Kidney epithelial cell (primary cell): Measurements from ENCODE around the gene EPHB1. TPM values are rescaled to one million over a fixed set of nuclear protein-coding genes. Genes with fewer than 3 reads are reported as not detected.
"Not testable (repeated sequence)": the region's sequence is repeated elsewhere in the genome, so short reads cannot be mapped to it uniquely, and the experiment has no call there.

Experiments used
- DNase-seq: peaks from one replicate; pipeline ENCODE4 v3.0.0-alpha.2; 2010; ENCODE audit warnings: low read depth
- H3K27me3 ChIP-seq: 2 replicates; pipeline ENCODE4 v1.6.0; 2011; ENCODE audit warnings: low read length; ENCODE audit not compliant: control insufficient read depth, insufficient read depth
- H3K36me3 ChIP-seq: 2 replicates; pipeline ENCODE4 v1.5.1; 2011; ENCODE audit warnings: low read length; ENCODE audit not compliant: control insufficient read depth, insufficient read depth
- H3K4me3 ChIP-seq: 2 replicates; pipeline ENCODE4 v1.5.1; 2011; ENCODE audit warnings: low read depth, mild to moderate bottlenecking, control low read depth, low read length
- total RNA-seq: library from RNA; depleted of rRNA; stranded (reverse); fragments of >200 nt; gene quantifications from 2 replicates; pipeline ENCODE4 v1.2.3, GENCODE V29; 2015
- TF ChIP-seq, protein P1 (sequence below): IDR thresholded peaks from 2 replicates; pipeline ENCODE4 v1.5.1; 2011; ENCODE audit warnings: mild to moderate bottlenecking, moderate library complexity, low read length, control low read depth, inconsistent platforms; ENCODE audit not compliant: insufficient read depth, poor library complexity, severe bottlenecking

EPHB1 gene
- total RNA-seq, 1 donor from 2014 or later, result 10.8 TPM

DNA sequence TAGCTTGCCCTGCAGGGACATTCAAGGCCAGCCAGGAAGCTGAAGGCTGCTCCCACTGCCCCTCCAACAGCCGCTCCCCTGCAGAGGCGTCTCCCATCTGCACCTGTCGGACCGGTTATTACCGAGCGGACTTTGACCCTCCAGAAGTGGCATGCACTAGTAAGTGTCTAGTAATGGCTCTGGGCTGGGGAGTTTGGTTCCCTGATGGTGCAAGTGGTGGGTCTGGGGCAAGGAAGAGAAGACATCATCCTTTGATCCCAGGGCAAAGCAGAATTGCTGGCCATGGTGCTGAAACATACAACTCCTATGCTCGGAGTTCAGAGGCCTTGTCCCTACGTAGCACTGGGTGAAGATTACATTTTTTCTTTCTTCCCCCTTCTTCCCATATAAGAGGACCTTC is 311.4 kb downstream of the EPHB1 start:
- no peaks in the 10 kb centered on the region for H3K36me3 ChIP-seq
- no peak for DNase-seq
- TF ChIP-seq, protein P1, sequence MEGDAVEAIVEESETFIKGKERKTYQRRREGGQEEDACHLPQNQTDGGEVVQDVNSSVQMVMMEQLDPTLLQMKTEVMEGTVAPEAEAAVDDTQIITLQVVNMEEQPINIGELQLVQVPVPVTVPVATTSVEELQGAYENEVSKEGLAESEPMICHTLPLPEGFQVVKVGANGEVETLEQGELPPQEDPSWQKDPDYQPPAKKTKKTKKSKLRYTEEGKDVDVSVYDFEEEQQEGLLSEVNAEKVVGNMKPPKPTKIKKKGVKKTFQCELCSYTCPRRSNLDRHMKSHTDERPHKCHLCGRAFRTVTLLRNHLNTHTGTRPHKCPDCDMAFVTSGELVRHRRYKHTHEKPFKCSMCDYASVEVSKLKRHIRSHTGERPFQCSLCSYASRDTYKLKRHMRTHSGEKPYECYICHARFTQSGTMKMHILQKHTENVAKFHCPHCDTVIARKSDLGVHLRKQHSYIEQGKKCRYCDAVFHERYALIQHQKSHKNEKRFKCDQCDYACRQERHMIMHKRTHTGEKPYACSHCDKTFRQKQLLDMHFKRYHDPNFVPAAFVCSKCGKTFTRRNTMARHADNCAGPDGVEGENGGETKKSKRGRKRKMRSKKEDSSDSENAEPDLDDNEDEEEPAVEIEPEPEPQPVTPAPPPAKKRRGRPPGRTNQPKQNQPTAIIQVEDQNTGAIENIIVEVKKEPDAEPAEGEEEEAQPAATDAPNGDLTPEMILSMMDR, result no peak
- no peak overlapping the region for H3K4me3 ChIP-seq
- H3K27me3 ChIP-seq, result no peaks in the 10 kb centered on the region

DNA sequence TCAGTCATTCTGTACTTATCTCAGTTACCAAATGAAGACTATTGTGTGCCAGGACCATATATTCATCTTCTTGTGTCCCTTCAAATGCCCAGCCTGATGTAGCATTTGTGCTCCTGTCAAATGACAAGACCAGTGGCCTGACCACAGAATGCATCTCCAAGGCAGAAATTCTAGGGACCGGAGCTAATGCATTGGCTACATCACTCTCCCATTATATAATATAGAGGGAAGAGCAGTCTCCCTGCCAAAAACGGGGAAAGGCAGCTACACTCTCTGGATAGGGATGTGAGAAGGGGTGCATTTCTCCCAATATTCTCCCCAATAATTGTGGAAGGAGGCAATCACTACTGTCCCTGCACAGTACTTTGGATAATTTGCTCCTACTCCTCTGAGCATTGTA is 312.0 kb downstream of the EPHB1 start:
- TF ChIP-seq, protein P1, result no peak
- H3K27me3 ChIP-seq, result no peaks in the 10 kb centered on the region
- no peaks in the 10 kb centered on the region for H3K36me3 ChIP-seq

DNA sequence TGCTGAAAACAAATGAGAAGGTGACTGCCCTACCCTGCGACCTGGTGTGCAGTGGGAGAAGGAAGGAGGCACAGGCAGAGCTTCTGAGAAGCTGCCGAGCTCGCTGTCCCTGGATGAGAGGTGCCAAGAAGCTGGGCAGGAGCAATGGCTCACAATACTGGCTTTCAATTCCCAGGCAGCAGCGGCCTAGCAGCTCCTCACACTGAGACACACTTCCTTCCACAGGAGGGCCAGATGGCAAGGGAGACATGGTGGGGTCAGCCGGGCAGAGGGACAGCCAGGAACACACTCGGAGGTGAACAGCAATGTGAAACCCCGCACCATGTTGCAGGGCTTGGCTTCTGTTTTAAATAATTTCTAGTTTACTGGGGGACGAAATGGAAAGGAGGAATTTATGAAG is 314.6 kb downstream of the EPHB1 start:
- no peak for DNase-seq
- Histone ChIP-seq H3K4me3 (no peak overlapping the region), H3K27me3 (no peaks in the 10 kb centered on the region), H3K36me3 (no peaks in the 10 kb centered on the region)
- TF ChIP-seq, protein P1, result no peak

More for the DNA sequence above, 312.0 kb downstream of the EPHB1 start:
- H3K4me3 ChIP-seq, result no peak overlapping the region
- DNase-seq, result no peak

DNA sequence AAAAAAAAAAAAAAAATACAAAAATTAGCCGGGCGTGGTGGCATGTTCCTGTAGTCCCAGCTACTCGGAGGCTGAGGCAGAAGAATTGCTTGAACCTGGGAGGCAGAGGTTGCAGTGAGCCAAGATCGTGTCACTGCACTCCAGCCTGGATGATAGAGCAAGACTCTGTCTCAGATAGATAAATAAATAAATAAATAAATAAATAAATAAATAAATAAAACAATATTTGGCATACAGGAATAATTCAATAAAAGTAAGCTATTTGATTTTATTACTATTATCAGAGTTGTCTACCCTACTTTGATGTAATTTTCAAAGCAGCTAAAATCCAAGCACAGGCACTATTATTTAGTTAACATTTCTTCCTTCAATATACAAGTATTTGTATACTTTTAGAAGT is 319.5 kb downstream of the EPHB1 start:
- not testable (repeated sequence) for H3K4me3 ChIP-seq, H3K27me3 ChIP-seq

DNA sequence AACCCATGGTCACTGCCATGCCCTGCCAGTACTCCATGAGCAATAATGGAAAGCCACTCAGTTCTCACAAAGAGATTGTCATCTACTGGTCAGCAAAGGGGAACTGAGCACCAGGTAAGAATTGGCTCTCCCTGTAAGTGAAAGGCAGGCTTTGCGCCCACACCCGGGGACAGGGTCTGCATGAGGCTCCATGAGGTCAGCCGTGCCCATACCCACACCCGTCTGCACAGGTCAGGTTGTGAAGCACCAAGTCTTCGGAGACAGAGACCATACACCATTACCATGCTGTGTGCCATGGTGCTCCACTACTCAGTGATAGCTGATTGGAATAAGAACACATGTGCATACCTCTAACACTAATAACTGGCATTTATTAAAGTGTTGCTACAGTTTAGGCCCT is 322.9 kb downstream of the EPHB1 start:
- TF ChIP-seq, protein P1, result no peak
- no peaks in the 10 kb centered on the region for H3K27me3 ChIP-seq
- no peak overlapping the region for H3K4me3 ChIP-seq
- no peak for DNase-seq
- H3K36me3 ChIP-seq, result no peaks in the 10 kb centered on the region

More for the DNA sequence above, 319.5 kb downstream of the EPHB1 start:
- not testable (repeated sequence) for DNase-seq, H3K36me3 ChIP-seq

DNA sequence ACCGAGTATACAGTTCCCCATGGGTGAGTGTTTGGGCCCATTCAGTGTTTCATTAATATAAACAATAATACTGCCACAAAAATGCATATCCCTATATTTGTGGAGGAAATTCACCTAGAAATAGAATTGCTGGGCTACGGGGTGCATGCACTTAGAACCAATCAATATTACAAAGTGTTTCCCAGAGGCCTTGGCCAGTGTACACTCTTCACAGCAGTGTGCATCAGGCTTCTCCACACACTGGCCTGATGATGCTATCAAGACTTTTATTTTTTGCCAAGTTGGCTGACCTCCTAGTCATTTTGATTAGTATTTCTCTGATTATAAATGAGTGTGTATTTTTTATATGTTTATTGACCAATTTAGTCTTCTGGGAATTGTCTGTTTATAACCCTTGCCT is 323.7 kb downstream of the EPHB1 start:
- TF ChIP-seq, protein P1, result no peak
- H3K36me3 ChIP-seq, result no peaks in the 10 kb centered on the region
- H3K27me3 ChIP-seq, result no peaks in the 10 kb centered on the region
- no peak overlapping the region for H3K4me3 ChIP-seq
- no peak for DNase-seq
